B cell (primary cell): Measurements from ENCODE around the gene SDK1. TPM values are rescaled to one million over a fixed set of nuclear protein-coding genes. Genes with fewer than 3 reads are reported as not detected.

Source experiments
- ATAC-seq: fragments of 200-7000 bp; cut with Tn5 transposase; one replicate; pipeline ENCODE4 v1.10.0; 2021; ENCODE audit warnings: low read depth, mild to moderate bottlenecking, moderate number of reproducible peaks, moderate library complexity
- CTCF ChIA-PET: fragments of 350-600 bp; sonication (Branson Sonifier 250); formaldehyde crosslinking; loops from one replicate; lab custom pipeline; 2021; ENCODE audit warnings: antibody characterized with exemption, inconsistent platforms; lab: Charles Lee
- POLR2A ChIA-PET: fragments of 350-600 bp; sonication (Branson Sonifier 250); formaldehyde crosslinking; loops from one replicate; lab custom pipeline; 2021; ENCODE audit warnings: antibody characterized with exemption; lab: Charles Lee
- DNase-seq: peaks from one replicate; pipeline ENCODE4 v3.0.0; 2013
- H2AFZ ChIP-seq: 2 replicates; pipeline ENCODE4 v1.6.1; 2012; ENCODE audit warnings: mild to moderate bottlenecking, low read depth, low read length; ENCODE audit not compliant: insufficient read depth, poor library complexity, severe bottlenecking
- H3K27ac ChIP-seq, 2 donors: 1 replicate in 1 of 2; 2 replicates in 1 of 2; pipeline ENCODE4 v1.5.1; 2012 to 2013; ENCODE audit warnings: low read length in 2 of 2, mild to moderate bottlenecking in 2 of 2, moderate library complexity in 1 of 2
- H3K27me3 ChIP-seq, 4 experiments: fragments of 200-600 bp in 1 of 4; sonication (generic) in 1 of 4; replicated peaks in 1 of 4; 1 replicate in 2 of 4; 2 replicates in 2 of 4; pipeline versions ENCODE4 v1.6.1 to v1.7.0; 2013 to 2016; ENCODE audit warnings: low read length in 3 of 4, mild to moderate bottlenecking in 2 of 4, mixed read lengths in 1 of 4, moderate library complexity in 1 of 4; ENCODE audit not compliant: insufficient read depth in 4 of 4, control insufficient read depth in 3 of 4; ENCODE audit errors: control extremely low read depth in 1 of 4
- H3K36me3 ChIP-seq, 2 experiments: replicated peaks in 1 of 2; 1 replicate in 1 of 2; 2 replicates in 1 of 2; pipeline versions ENCODE4 v1.6.1 to v1.7.1; 2013; ENCODE audit warnings: low read length in 1 of 2; ENCODE audit not compliant: insufficient read depth in 2 of 2, control insufficient read depth in 1 of 2; ENCODE audit errors: control extremely low read depth in 1 of 2, extremely low read depth in 1 of 2
- H3K4me1 ChIP-seq, 2 donors: fragments of 200-600 bp in 1 of 2; sonication (generic) in 1 of 2; 1 replicate in 1 of 2; 2 replicates in 1 of 2; pipeline versions ENCODE4 v1.5.1 to v1.6.1; 2013 to 2017; ENCODE audit warnings: low read length in 2 of 2; ENCODE audit not compliant: control insufficient read depth in 2 of 2, insufficient read depth in 2 of 2
- H3K4me2 ChIP-seq: replicated peaks from 2 replicates; pipeline ENCODE3; 2012; ENCODE audit warnings: mild to moderate bottlenecking, low read depth, low read length; ENCODE audit not compliant: poor library complexity, severe bottlenecking
- H3K4me3 ChIP-seq, 5 experiments: fragments of 200-600 bp in 1 of 5; sonication (generic) in 1 of 5; 1 replicate in 3 of 5; 2 replicates in 2 of 5; pipeline versions ENCODE4 v1.5.1 to v1.7.0; 2011 to 2016; ENCODE audit warnings: low read length in 4 of 5, mild to moderate bottlenecking in 4 of 5, low read depth in 2 of 5, control low read depth in 1 of 5, moderate library complexity in 1 of 5; ENCODE audit not compliant: insufficient read depth in 1 of 5; ENCODE audit errors: control extremely low read depth in 1 of 5, extremely low read depth in 1 of 5
- H3K79me2 ChIP-seq: fragments of 200-600 bp; sonication (generic); one replicate; pipeline ENCODE4 v1.6.0; 2016; ENCODE audit warnings: low read length; ENCODE audit not compliant: control insufficient read depth, insufficient read depth
- H3K9ac ChIP-seq: fragments of 200-600 bp; sonication (generic); 2 replicates; pipeline ENCODE4 v1.6.1; 2017; ENCODE audit warnings: mild to moderate bottlenecking, low read length, moderate library complexity
- H3K9me3 ChIP-seq, 3 donors: one replicate each; pipeline versions ENCODE4 v1.6.1 to v1.7.1; 2013; ENCODE audit warnings: low read length in 2 of 3; ENCODE audit not compliant: control insufficient read depth in 2 of 3, insufficient read depth in 1 of 3; ENCODE audit errors: control extremely low read depth in 1 of 3
- H4K20me1 ChIP-seq: 2 replicates; pipeline ENCODE4 v1.6.0; 2012; ENCODE audit warnings: mild to moderate bottlenecking, low read length; ENCODE audit not compliant: insufficient read depth, control insufficient read depth, poor library complexity, severe bottlenecking
- H3K27ac Mint-ChIP-seq: one replicate; pipeline ENCODE4 v1.8.0; 2021; ENCODE audit warnings: mixed read lengths
- H3K27me3 Mint-ChIP-seq: one replicate; pipeline ENCODE4 v1.8.0; 2021; ENCODE audit warnings: mixed read lengths
- H3K4me1 Mint-ChIP-seq: one replicate; pipeline ENCODE4 v1.8.0; 2021; ENCODE audit warnings: mixed read lengths
- H3K4me3 Mint-ChIP-seq: one replicate; pipeline ENCODE4 v1.8.0; 2021; ENCODE audit warnings: mixed read lengths
- H3K9me3 Mint-ChIP-seq: one replicate; pipeline ENCODE4 v1.8.0; 2022; ENCODE audit warnings: mixed read lengths; ENCODE audit not compliant: insufficient read depth
- EZH2 ChIP-seq: IDR thresholded peaks from 2 replicates; pipeline ENCODE4 v1.6.1; 2012; ENCODE audit warnings: borderline replicate concordance, low read depth, mild to moderate bottlenecking, moderate library complexity, low read length; ENCODE audit not compliant: insufficient read depth, poor library complexity, severe bottlenecking
- WGBS: methylation state at CpG from one replicate; pipeline ENCODE4 v1.1.5; 2013; ENCODE audit warnings: missing lambda C conversion rate; ENCODE audit not compliant: insufficient coverage; 5-methylcytosine and 5-hydroxymethylcytosine counted together
- intact Hi-C: fragments of 100-400 bp; cut with micrococcal nuclease; formaldehyde crosslinking; loops from one replicate; pipeline ENCODE4 v1.10.0; 2022
- polyA plus RNA-seq: library from polyadenylated mRNA; depleted of rRNA; stranded (reverse); fragments of >200 nt; gene quantifications from 2 replicates; pipeline ENCODE4 v1.2.3, GENCODE V29; 2012
- total RNA-seq, 2 donors: library from RNA; stranded (reverse); fragments of 120-200 nt in 1 of 2; gene quantifications; 1 replicate in 1 of 2; 2 replicates in 1 of 2; pipeline versions ENCODE4 v1.2.3 to v1.2.4, GENCODE V29; 2013 to 2022
- TF ChIP-seq, protein P1 (sequence below): fragments of 200-600 bp; IDR thresholded peaks from one replicate; pipeline ENCODE4 v1.8.0; 2022; ENCODE audit warnings: antibody characterized with exemption, mild to moderate bottlenecking

SDK1 gene
- total and polyA plus RNA-seq, 2 donors (not counting 1 experiment from before 2014, with no cell fraction given) = 0.73 to 2.0 TPM

DNA sequence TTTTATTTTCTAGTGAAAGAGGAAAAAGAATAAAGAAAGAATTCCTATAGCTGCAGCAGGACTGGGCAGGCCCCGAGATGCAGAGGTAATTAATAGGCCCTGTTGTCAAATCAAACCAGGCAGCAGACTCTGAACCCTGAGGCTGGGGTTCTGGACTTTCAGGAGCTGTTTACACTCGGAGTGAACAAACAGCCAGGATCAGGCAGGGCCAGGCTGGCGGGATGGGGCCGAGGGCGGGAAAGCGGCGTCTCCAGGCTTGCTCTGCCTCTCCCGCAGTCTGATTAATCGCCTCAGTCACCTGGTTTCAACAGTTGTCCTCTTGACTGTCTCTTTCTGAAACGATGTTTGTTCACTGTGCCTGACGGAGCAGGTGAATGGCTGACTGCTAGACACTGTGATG is 705.6 kb downstream of the SDK1 start:
- Histone ChIP-seq H3K27me3 (peaks cover 0 to 3% (median 0%) of the 10 kb centered on the region in 4 experiments), H3K36me3 (no peaks in the 10 kb centered on the region), H2AFZ (no peak overlapping the region), H3K4me3 (no peak overlapping the region), H4K20me1 (no peaks in the 10 kb centered on the region), H3K9me3 (peaks cover 0 to 4% (median 0%) of the 10 kb centered on the region in 3 donors), H3K4me1 (no peaks in the 10 kb centered on the region), H3K9ac (no peak overlapping the region), H3K4me2 (no peak overlapping the region), H3K27ac (no peak overlapping the region), H3K79me2 (no peaks in the 10 kb centered on the region)
- POLR2A ChIA-PET = no interaction called here
- ATAC-seq = no peak
- Mint-ChIP-seq H3K9me3 (no peaks in the 10 kb centered on the region), H3K4me1 (no peaks in the 10 kb centered on the region), H3K4me3 (no peak overlapping the region), H3K27ac (no peak overlapping the region), H3K27me3 (peaks cover 6% of the 10 kb centered on the region)
- WGBS = 88% methylated on average over 11 of the region's 11 CpGs
- DNase-seq = no peak
- CTCF ChIA-PET = no interaction called here
- intact Hi-C loops = no loop called here
- no peak for TF ChIP-seq EZH2
- TF ChIP-seq, protein P1, sequence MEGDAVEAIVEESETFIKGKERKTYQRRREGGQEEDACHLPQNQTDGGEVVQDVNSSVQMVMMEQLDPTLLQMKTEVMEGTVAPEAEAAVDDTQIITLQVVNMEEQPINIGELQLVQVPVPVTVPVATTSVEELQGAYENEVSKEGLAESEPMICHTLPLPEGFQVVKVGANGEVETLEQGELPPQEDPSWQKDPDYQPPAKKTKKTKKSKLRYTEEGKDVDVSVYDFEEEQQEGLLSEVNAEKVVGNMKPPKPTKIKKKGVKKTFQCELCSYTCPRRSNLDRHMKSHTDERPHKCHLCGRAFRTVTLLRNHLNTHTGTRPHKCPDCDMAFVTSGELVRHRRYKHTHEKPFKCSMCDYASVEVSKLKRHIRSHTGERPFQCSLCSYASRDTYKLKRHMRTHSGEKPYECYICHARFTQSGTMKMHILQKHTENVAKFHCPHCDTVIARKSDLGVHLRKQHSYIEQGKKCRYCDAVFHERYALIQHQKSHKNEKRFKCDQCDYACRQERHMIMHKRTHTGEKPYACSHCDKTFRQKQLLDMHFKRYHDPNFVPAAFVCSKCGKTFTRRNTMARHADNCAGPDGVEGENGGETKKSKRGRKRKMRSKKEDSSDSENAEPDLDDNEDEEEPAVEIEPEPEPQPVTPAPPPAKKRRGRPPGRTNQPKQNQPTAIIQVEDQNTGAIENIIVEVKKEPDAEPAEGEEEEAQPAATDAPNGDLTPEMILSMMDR = no peak

DNA sequence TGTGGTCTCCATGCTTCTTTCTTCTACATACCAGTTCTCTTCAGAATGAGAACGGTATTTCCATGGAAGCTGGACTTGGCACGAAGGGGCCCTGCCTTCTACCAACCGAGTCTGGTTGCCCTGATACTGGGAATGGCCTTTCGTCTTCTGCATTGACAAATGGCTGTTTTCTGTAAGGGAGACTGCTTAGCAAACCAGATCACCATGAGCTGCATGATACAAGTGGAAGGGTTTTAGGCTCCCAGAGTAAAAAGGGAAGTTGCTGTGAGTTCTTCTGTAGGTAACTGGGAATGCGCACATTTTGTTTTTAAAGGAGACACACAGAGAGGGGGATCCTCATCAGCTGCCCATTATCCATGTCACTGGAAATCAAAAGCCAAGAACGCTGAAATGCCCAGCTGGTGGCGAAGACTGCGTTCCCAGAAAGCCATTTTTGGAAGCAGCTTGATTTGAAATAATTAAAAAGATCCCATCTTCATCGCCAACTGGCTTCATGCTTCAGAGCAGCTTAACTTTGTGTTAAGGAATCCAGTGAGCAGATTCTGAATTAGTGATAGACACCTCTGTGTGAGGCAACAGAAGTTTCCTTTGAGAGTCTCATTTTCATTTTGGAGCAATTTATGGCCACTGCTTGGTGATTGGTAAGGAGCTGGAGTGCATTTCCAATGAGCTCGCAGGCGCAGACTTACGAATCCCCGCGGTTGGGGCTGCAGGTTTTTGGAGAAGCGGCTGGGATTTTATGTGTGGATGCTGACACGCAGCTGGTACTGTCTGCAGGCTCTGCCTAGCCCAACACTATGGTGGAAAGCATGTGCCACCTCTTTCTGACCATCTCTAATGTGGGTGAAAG is 708.4 kb downstream of the SDK1 start:
- Histone ChIP-seq H3K36me3 (no peaks in the 10 kb centered on the region), H3K79me2 (no peaks in the 10 kb centered on the region), H3K9ac (no peak overlapping the region), H3K27ac (no peak overlapping the region), H4K20me1 (no peaks in the 10 kb centered on the region), H3K4me2 (no peak overlapping the region), H3K4me1 (no peaks in the 10 kb centered on the region), H3K9me3 (peaks cover 0 to 4% (median 0%) of the 10 kb centered on the region in 3 donors), H2AFZ (no peak overlapping the region), H3K4me3 (no peak overlapping the region), H3K27me3 (peaks cover 0 to 3% (median 0%) of the 10 kb centered on the region in 4 experiments)
- TF ChIP-seq, protein P1 = no peak
- no peak for TF ChIP-seq EZH2
- 98% methylated on average over 13 of the region's 16 CpGs for WGBS
- Mint-ChIP-seq H3K4me1 (no peaks in the 10 kb centered on the region), H3K9me3 (no peaks in the 10 kb centered on the region), H3K27me3 (peaks cover 11% of the 10 kb centered on the region), H3K27ac (no peak overlapping the region), H3K4me3 (no peak overlapping the region)
- no peak for DNase-seq
- ATAC-seq = no peak
- intact Hi-C loops = no loop called here
- POLR2A ChIA-PET = no interaction called here
- CTCF ChIA-PET = no interaction called here
